CD4-positive, alpha-beta T cell (primary cell): ENCODE measurements around the gene CTNNA2. TPM values are rescaled to one million over a fixed set of nuclear protein-coding genes. Genes with fewer than 3 reads are reported as not detected.

Experiments
- ATAC-seq: fragments of 200-7000 bp; cut with Tn5 transposase; one replicate; pipeline ENCODE4 v1.10.0; 2022; ENCODE audit warnings: mild to moderate bottlenecking; ENCODE audit not compliant: poor library complexity
- CTCF ChIA-PET: fragments of 350-600 bp; sonication (Branson Sonifier 250); formaldehyde crosslinking; loops from one replicate; lab custom pipeline; 2021; ENCODE audit warnings: antibody characterized with exemption, inconsistent platforms; lab: Charles Lee
- POLR2A ChIA-PET: fragments of 350-600 bp; sonication (Branson Sonifier 250); formaldehyde crosslinking; loops from one replicate; lab custom pipeline; 2021; ENCODE audit warnings: antibody characterized with exemption, inconsistent platforms; lab: Charles Lee
- DNase-seq, 14 experiments: peaks; one replicate each; pipeline ENCODE4 v3.0.0-alpha.2; 2013 to 2020; ENCODE audit warnings: mixed read lengths in 2 of 14
- H3K27ac ChIP-seq, 2 donors: one replicate each; pipeline versions ENCODE4 v1.5.1 to v1.7.0; 2013; ENCODE audit warnings: low read length in 2 of 2, low read depth in 1 of 2, mild to moderate bottlenecking in 1 of 2
- H3K27me3 ChIP-seq, 2 experiments: 1 replicate in 1 of 2; 2 replicates in 1 of 2; pipeline versions ENCODE4 v1.6.1 to v1.7.0; 2013; ENCODE audit warnings: low read length in 2 of 2, control low read depth in 1 of 2, mild to moderate bottlenecking in 1 of 2, moderate library complexity in 1 of 2; ENCODE audit not compliant: insufficient read depth in 2 of 2, control insufficient read depth in 1 of 2
- H3K36me3 ChIP-seq: one replicate; pipeline ENCODE4 v1.6.1; 2013; ENCODE audit warnings: low read length, control low read depth; ENCODE audit not compliant: insufficient read depth
- H3K4me1 ChIP-seq: one replicate; pipeline ENCODE4 v1.6.1; 2013; ENCODE audit warnings: low read length, control low read depth; ENCODE audit not compliant: insufficient read depth
- H3K4me3 ChIP-seq: one replicate; pipeline ENCODE4 v1.5.1; 2013; ENCODE audit warnings: mild to moderate bottlenecking, low read length, moderate library complexity
- H3K9me3 ChIP-seq, 2 experiments: 1 replicate in 1 of 2; 2 replicates in 1 of 2; pipeline versions ENCODE4 v1.6.1 to v1.7.0; 2013; ENCODE audit warnings: low read length in 2 of 2, mild to moderate bottlenecking in 2 of 2, control low read depth in 1 of 2, moderate library complexity in 1 of 2; ENCODE audit not compliant: control insufficient read depth in 1 of 2, insufficient read depth in 1 of 2
- H3K27ac Mint-ChIP-seq: one replicate; pipeline ENCODE4 v1.8.0; 2020; ENCODE audit warnings: mixed read lengths
- H3K27me3 Mint-ChIP-seq: one replicate; pipeline ENCODE4 v1.8.0; 2021; ENCODE audit warnings: mixed read lengths
- H3K36me3 Mint-ChIP-seq: one replicate; pipeline ENCODE4 v1.8.0; 2021; ENCODE audit warnings: low read depth, mixed read lengths
- H3K4me1 Mint-ChIP-seq: one replicate; pipeline ENCODE4 v1.8.0; 2021; ENCODE audit warnings: low read depth, mixed read lengths
- H3K4me3 Mint-ChIP-seq: one replicate; pipeline ENCODE4 v1.8.0; 2020; ENCODE audit warnings: mild to moderate bottlenecking, mixed read lengths
- H3K9me3 Mint-ChIP-seq: one replicate; pipeline ENCODE4 v1.8.0; 2020; ENCODE audit warnings: mixed read lengths
- CTCF ChIP-seq: fragments of 200-600 bp; IDR thresholded peaks from one replicate; pipeline ENCODE4 v1.8.0; 2022; ENCODE audit warnings: antibody characterized with exemption, mild to moderate bottlenecking
- intact Hi-C, 2 experiments: fragments of 100-400 bp; cut with DNase I in 1 of 2; cut with micrococcal nuclease in 1 of 2; formaldehyde crosslinking; loops; one replicate each; pipeline versions ENCODE4 v1.15.1 to v1.9.0; 2023 to 2025; cut with DNase I, micrococcal nuclease
- total RNA-seq, 174 experiments: library from RNA in 2 of 174; stranded (reverse) in 2 of 174; gene quantifications; one replicate each; pipeline ENCODE4 v1.2.3 and lab custom pipeline; 2021 to 2026

Gene CTNNA2
- total RNA-seq, 2 experiments from 2014 or later: not detected

GRCh38 chr2:79950526-79950925, 437.7 kb downstream of the CTNNA2 start:
- H3K36me3 Mint-ChIP-seq: no peaks in the 10 kb centered on the region
- H3K36me3 ChIP-seq: no peaks in the 10 kb centered on the region
- no peak overlapping the region for H3K27ac ChIP-seq
- no peak overlapping the region for H3K4me3 ChIP-seq
- intact Hi-C loops: no loop called here
- no peak for TF ChIP-seq CTCF
- ChIA-PET POLR2A (no interaction called here), CTCF (no interaction called here)
- no peaks in the 10 kb centered on the region for H3K4me1 ChIP-seq
- no peaks in the 10 kb centered on the region for H3K27me3 ChIP-seq
- H3K9me3 Mint-ChIP-seq: peaks cover 2% of the 10 kb centered on the region
- H3K4me1 Mint-ChIP-seq: no peaks in the 10 kb centered on the region
- H3K9me3 ChIP-seq: no peaks in the 10 kb centered on the region
- no peak for ATAC-seq
- no peak overlapping the region for H3K27ac Mint-ChIP-seq
- no peak for DNase-seq
- H3K27me3 Mint-ChIP-seq: no peaks in the 10 kb centered on the region
- H3K4me3 Mint-ChIP-seq: no peak overlapping the region

- intact Hi-C loops: no loop called here
- Mint-ChIP-seq H3K36me3 (no peaks in the 10 kb centered on the region), H3K27me3 (no peaks in the 10 kb centered on the region), H3K27ac (no peak overlapping the region), H3K4me1 (no peaks in the 10 kb centered on the region), H3K4me3 (no peak overlapping the region), H3K9me3 (peaks cover 2% of the 10 kb centered on the region)
- ChIA-PET POLR2A (no interaction called here), CTCF (no interaction called here)
- H3K27me3 ChIP-seq: no peaks in the 10 kb centered on the region
- TF ChIP-seq CTCF: no peak
- DNase-seq: no peak
- no peak overlapping the region for H3K4me3 ChIP-seq
- no peak overlapping the region for H3K27ac ChIP-seq
- no peak for ATAC-seq
- no peaks in the 10 kb centered on the region for H3K36me3 ChIP-seq
- H3K4me1 ChIP-seq: no peaks in the 10 kb centered on the region
- no peaks in the 10 kb centered on the region for H3K9me3 ChIP-seq
Measured at GRCh38 chr2:79952616-79953015, 439.8 kb downstream of the CTNNA2 start.

- Histone ChIP-seq H3K9me3 (peaks cover 0 to 9% of the 10 kb centered on the region in 2 experiments), H3K27ac (no peak overlapping the region), H3K4me1 (no peaks in the 10 kb centered on the region), H3K36me3 (no peaks in the 10 kb centered on the region), H3K27me3 (no peaks in the 10 kb centered on the region), H3K4me3 (no peak overlapping the region)
- ChIA-PET POLR2A (no interaction called here), CTCF (no interaction called here)
- no peak for ATAC-seq
- H3K4me3 Mint-ChIP-seq: no peak overlapping the region
- H3K27ac Mint-ChIP-seq: no peak overlapping the region
- H3K4me1 Mint-ChIP-seq: no peaks in the 10 kb centered on the region
- no peaks in the 10 kb centered on the region for H3K27me3 Mint-ChIP-seq
- no peaks in the 10 kb centered on the region for H3K36me3 Mint-ChIP-seq
- H3K9me3 Mint-ChIP-seq: peaks cover 6% of the 10 kb centered on the region
- intact Hi-C loops: no loop called here
- no peak for DNase-seq
- no peak for TF ChIP-seq CTCF
Measured at GRCh38 chr2:79960035-79960434, 447.2 kb downstream of the CTNNA2 start.
